Esophagus muscularis mucosa (tissue), 4 donors: Measurements from ENCODE around the gene TSBP1. TPM values are rescaled to one million over a fixed set of nuclear protein-coding genes. Genes with fewer than 3 reads are reported as not detected.

Experiments
- DNase-seq: peaks from one replicate; pipeline ENCODE4 v3.0.0-alpha.2; 2017; ENCODE audit errors: extremely low spot score
- H3K27ac ChIP-seq, 4 donors: fragments of 200-600 bp; sonication (generic); replicated peaks in 1 of 4; 1 replicate in 3 of 4; 2 replicates in 1 of 4; pipeline ENCODE4 v1.5.1; 2016 to 2019; ENCODE audit warnings: mild to moderate bottlenecking in 1 of 4
- H3K27me3 ChIP-seq, 4 donors: fragments of 200-600 bp; sonication (generic); one replicate each; pipeline versions ENCODE4 v1.5.1 to v1.6.0; 2016 to 2019
- H3K36me3 ChIP-seq, 4 donors: fragments of 200-600 bp; sonication (generic); one replicate each; pipeline ENCODE4 v1.5.1; 2016 to 2019
- H3K4me1 ChIP-seq, 4 donors: fragments of 200-600 bp; sonication (generic); one replicate each; pipeline ENCODE4 v1.5.1; 2016 to 2019
- H3K4me3 ChIP-seq, 4 donors: fragments of 200-600 bp; sonication (generic); 1 replicate in 2 of 4; 2 replicates in 2 of 4; pipeline ENCODE4 v1.5.1; 2016 to 2019; ENCODE audit warnings: mild to moderate bottlenecking in 4 of 4, moderate library complexity in 1 of 4
- H3K9me3 ChIP-seq, 4 donors: fragments of 200-600 bp; sonication (generic); 1 replicate in 3 of 4; 2 replicates in 1 of 4; pipeline ENCODE4 v1.5.1; 2016 to 2019
- CTCF ChIP-seq, 3 experiments: fragments of 200-600 bp in 2 of 3; fragments of 450-650 bp in 1 of 3; sonication (generic) in 2 of 3; IDR thresholded peaks; one replicate each; pipeline ENCODE4 v1.5.1; 2017 to 2019; ENCODE audit warnings: antibody characterized with exemption in 3 of 3, mild to moderate bottlenecking in 2 of 3, moderate library complexity in 1 of 3
- EP300 ChIP-seq: sonication (generic); formaldehyde crosslinking; IDR thresholded peaks from one replicate; pipeline ENCODE4 v1.6.1; 2017; ENCODE audit warnings: antibody characterized with exemption
- POLR2A ChIP-seq: fragments of 450-650 bp; IDR thresholded peaks from one replicate; pipeline ENCODE4 v1.6.1; 2017; ENCODE audit warnings: antibody characterized with exemption, moderate library complexity, mild to moderate bottlenecking, low read depth
- POLR2AphosphoS5 ChIP-seq, 2 donors: sonication (generic); formaldehyde crosslinking; IDR thresholded peaks; one replicate each; pipeline ENCODE4 v1.6.1; 2017; ENCODE audit warnings: antibody characterized with exemption in 2 of 2
- WGBS: methylation state at CpG from one replicate; pipeline ENCODE4 v1.1.5; 2018; 5-methylcytosine and 5-hydroxymethylcytosine counted together
- intact Hi-C: fragments of 100-400 bp; cut with DNase I; formaldehyde crosslinking; loops from one replicate; pipeline ENCODE4 v1.15.1; 2023
- total RNA-seq, 4 donors: library from RNA; depleted of rRNA; stranded (reverse); fragments of >200 nt; gene quantifications; one replicate each; pipeline versions ENCODE4 v1.1.0 to v1.2.1, GENCODE V29; 2016

TSBP1 gene
- total RNA-seq, 4 donors from 2014 or later = not detected

DNA sequence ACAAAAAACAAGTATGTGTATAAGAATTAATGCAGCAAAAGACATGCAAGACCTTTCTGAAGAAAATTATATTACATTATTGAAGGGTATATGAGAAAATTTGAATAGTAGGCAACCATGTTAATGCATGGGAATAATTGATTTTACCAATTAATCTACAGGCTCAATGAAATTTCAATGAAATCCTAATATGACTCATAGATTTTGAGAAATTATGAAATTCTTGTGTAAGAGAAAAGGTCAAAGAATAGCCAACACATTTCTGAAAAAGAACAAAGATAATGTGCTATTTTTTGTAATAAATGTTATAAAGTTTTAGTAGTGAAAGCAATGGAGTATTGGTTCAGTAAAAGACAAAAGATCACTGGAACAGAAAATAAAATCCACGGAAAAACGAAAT, 18.4 kb downstream of the TSBP1 start:
- H3K36me3 ChIP-seq = no peaks in the 10 kb centered on the region
- 72% methylated on average over 2 of the region's 2 CpGs for WGBS
- H3K9me3 ChIP-seq = no peaks in the 10 kb centered on the region
- no peak for DNase-seq
- no peak overlapping the region for H3K4me3 ChIP-seq
- intact Hi-C loops = no loop called here
- no peaks in the 10 kb centered on the region for H3K4me1 ChIP-seq
- H3K27ac ChIP-seq = no peak overlapping the region
- TF ChIP-seq EP300 (no peak), CTCF (IDR thresholded peaks at IDR 0.05) (no peak), POLR2A (no peak)
- peaks cover 0 to 8% (median 0%) of the 10 kb centered on the region in 4 donors for H3K27me3 ChIP-seq

DNA sequence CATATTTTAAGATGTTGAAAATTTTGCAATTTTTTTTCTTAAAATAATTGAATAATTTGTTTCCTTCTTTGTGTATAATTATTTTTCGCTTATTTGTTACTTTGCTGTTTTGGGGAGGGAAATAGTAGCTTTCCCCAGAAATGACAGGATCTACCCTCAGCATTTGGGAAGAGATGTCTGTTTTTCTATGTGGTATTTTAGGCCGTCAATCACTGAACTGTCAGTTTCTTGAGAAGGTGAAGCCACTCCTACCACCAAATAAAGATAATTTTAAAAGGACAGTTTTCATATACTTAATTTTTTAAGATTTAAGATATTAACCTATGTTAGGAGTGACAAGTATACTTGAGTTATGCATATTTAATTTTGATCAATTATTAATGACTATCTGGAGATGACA, 31.5 kb downstream of the TSBP1 start:
- intact Hi-C loops = no loop called here
- Histone ChIP-seq H3K9me3 (no peaks in the 10 kb centered on the region), H3K4me3 (no peak overlapping the region), H3K27ac (no peak overlapping the region), H3K36me3 (no peaks in the 10 kb centered on the region), H3K4me1 (no peaks in the 10 kb centered on the region), H3K27me3 (no peaks in the 10 kb centered on the region)
- WGBS = 88% methylated on average over 2 of the region's 2 CpGs
- TF ChIP-seq CTCF (IDR thresholded peaks at IDR 0.05) (no peak), POLR2AphosphoS5 (IDR thresholded peaks at IDR 0.05) (no peak), EP300 (no peak), POLR2A (no peak)
- DNase-seq = no peak

- H3K4me1 ChIP-seq = no peaks in the 10 kb centered on the region
- H3K27me3 ChIP-seq = no peaks in the 10 kb centered on the region
- H3K4me3 ChIP-seq = no peak overlapping the region
- no peaks in the 10 kb centered on the region for H3K9me3 ChIP-seq
- intact Hi-C loops = no loop called here
- 68% methylated on average over 4 of the region's 4 CpGs for WGBS
- TF ChIP-seq EP300 (no peak), POLR2A (no peak), POLR2AphosphoS5 (IDR thresholded peaks at IDR 0.05) (no peak), CTCF (IDR thresholded peaks at IDR 0.05) (no peak)
- no peak overlapping the region for H3K27ac ChIP-seq
- no peaks in the 10 kb centered on the region for H3K36me3 ChIP-seq
- DNase-seq = no peak
These were observed 34.4 kb downstream of the TSBP1 start for GRCh38 chr6:32337186-32337805.

- no peak overlapping the region for H3K27ac ChIP-seq
- 100% methylated on average over 1 of the region's 1 CpG for WGBS
These were observed 39.3 kb downstream of the TSBP1 start for GRCh38 chr6:32332433-32332832.

More at GRCh38 chr6:32332433-32332832, 39.3 kb downstream of the TSBP1 start:
- Histone ChIP-seq H3K9me3 (no peaks in the 10 kb centered on the region), H3K4me1 (no peaks in the 10 kb centered on the region), H3K36me3 (no peaks in the 10 kb centered on the region), H3K4me3 (no peak overlapping the region), H3K27me3 (no peaks in the 10 kb centered on the region)
- DNase-seq = no peak
- intact Hi-C loops = no loop called here
- TF ChIP-seq EP300 = no peak
- TF ChIP-seq POLR2A = no peak
- no peak for TF ChIP-seq CTCF (IDR thresholded peaks at IDR 0.05)
- TF ChIP-seq POLR2AphosphoS5 (IDR thresholded peaks at IDR 0.05) = no peak
